Endothelial cell of umbilical vein (primary cell): ENCODE results near the gene DLEU7. TPM values are rescaled to one million over a fixed set of nuclear protein-coding genes. Genes with fewer than 3 reads are reported as not detected.

Experiments used
- BruUV-seq: library from RNA; stranded (reverse); fragments of 400-500 nt; replicated peaks from 2 replicates; lab custom pipeline; 2021; lab: Mats Ljungman, UMichigan
- CTCF ChIA-PET: fragments of 300-600, 350-600 bp; sonication (Branson Sonifier 250); formaldehyde crosslinking; loops from one replicate; lab custom pipeline; 2021; ENCODE audit warnings: antibody characterized with exemption, inconsistent platforms; lab: Charles Lee
- POLR2A ChIA-PET: fragments of 300-600, 350-600 bp; sonication (Branson Sonifier 250); formaldehyde crosslinking; loops from one replicate; lab custom pipeline; 2021; ENCODE audit warnings: antibody characterized with exemption, inconsistent platforms; lab: Charles Lee
- DNase-seq: peaks from one replicate; pipeline ENCODE4 v3.0.0-alpha.2; 2011; ENCODE audit warnings: low read depth, low spot score
- FAIRE-seq: peaks from 2 replicates; lab custom pipeline; 2011; peaks lifted over from hg19 to GRCh38; lab: Jason Lieb, UNC
- H2AFZ ChIP-seq: 2 replicates; pipeline ENCODE4 v1.6.0; 2012; ENCODE audit warnings: low read depth, low read length, control low read depth, inconsistent platforms
- H3K27ac ChIP-seq: 2 replicates; pipeline ENCODE4 v1.5.1; 2011; ENCODE audit warnings: low read depth, mild to moderate bottlenecking, control low read depth, low read length, moderate library complexity; ENCODE audit not compliant: insufficient read depth
- H3K27me3 ChIP-seq, 2 experiments: 2 replicates each; pipeline versions ENCODE4 v1.6.0 to v1.6.1; 2011; ENCODE audit warnings: low read length in 2 of 2, mixed read lengths in 1 of 2; ENCODE audit not compliant: control insufficient read depth in 2 of 2, insufficient read depth in 2 of 2
- H3K36me3 ChIP-seq, 2 experiments: 2 replicates in 1 of 2; 3 replicates in 1 of 2; pipeline ENCODE4 v1.5.1; 2011; ENCODE audit warnings: low read length in 2 of 2, mild to moderate bottlenecking in 1 of 2, moderate library complexity in 1 of 2; ENCODE audit not compliant: control insufficient read depth in 2 of 2, insufficient read depth in 2 of 2; ENCODE audit errors: extremely low read depth in 1 of 2
- H3K4me1 ChIP-seq: 3 replicates; pipeline ENCODE4 v1.5.1; 2011; ENCODE audit warnings: mild to moderate bottlenecking, low read length; ENCODE audit not compliant: control insufficient read depth, insufficient read depth; ENCODE audit errors: extremely low read depth
- H3K4me2 ChIP-seq: 2 replicates; pipeline ENCODE4 v1.6.1; 2011; ENCODE audit warnings: low read length, control low read depth, mixed read lengths; ENCODE audit not compliant: insufficient read depth
- H3K4me3 ChIP-seq, 3 experiments: fragments of 200-600 bp in 1 of 3; sonication (generic), shearing (Covaris generic) in 1 of 3; replicated peaks in 1 of 3; 2 replicates each; pipeline ENCODE4 v1.5.1; 2011 to 2016; ENCODE audit warnings: control low read depth in 3 of 3, low read length in 3 of 3, mild to moderate bottlenecking in 2 of 3, inconsistent platforms in 1 of 3, low read depth in 1 of 3, moderate library complexity in 1 of 3; ENCODE audit not compliant: insufficient read depth in 1 of 3
- H3K79me2 ChIP-seq: 2 replicates; pipeline ENCODE4 v1.6.0; 2012; ENCODE audit warnings: low read length, inconsistent platforms; ENCODE audit not compliant: control insufficient read depth, insufficient read depth
- H3K9ac ChIP-seq: replicated peaks from 2 replicates; pipeline ENCODE3; 2011; ENCODE audit warnings: low read length, control low read depth; ENCODE audit not compliant: insufficient read depth; ENCODE audit errors: extremely low read depth
- H3K9me1 ChIP-seq: replicated peaks from 3 replicates; pipeline ENCODE4 v1.6.0; 2011; ENCODE audit warnings: mild to moderate bottlenecking, low read length; ENCODE audit not compliant: control insufficient read depth, insufficient read depth; ENCODE audit errors: extremely low read depth
- H3K9me3 ChIP-seq: replicated peaks from 2 replicates; pipeline ENCODE4 v1.5.1; 2012; ENCODE audit warnings: low read length, inconsistent platforms; ENCODE audit not compliant: control insufficient read depth, insufficient read depth
- H4K20me1 ChIP-seq: replicated peaks from 2 replicates; pipeline ENCODE3; 2011; ENCODE audit warnings: mild to moderate bottlenecking, low read length; ENCODE audit not compliant: control insufficient read depth, insufficient read depth; ENCODE audit errors: extremely low read depth
- CTCF ChIP-seq, 2 donors: IDR thresholded peaks; 1 replicate in 1 of 2; 2 replicates in 1 of 2; pipeline ENCODE4 v1.5.1; 2011; ENCODE audit warnings: low read length in 2 of 2, mild to moderate bottlenecking in 2 of 2, moderate library complexity in 2 of 2, control low read depth in 1 of 2, inconsistent platforms in 1 of 2, low read depth in 1 of 2; ENCODE audit not compliant: insufficient read depth in 1 of 2; ENCODE audit errors: extremely low read depth in 1 of 2
- EZH2 ChIP-seq: IDR thresholded peaks from 2 replicates; pipeline ENCODE4 v1.6.1; 2012; ENCODE audit warnings: borderline replicate concordance, low read depth, mild to moderate bottlenecking, moderate library complexity, low read length, inconsistent platforms; ENCODE audit not compliant: severe bottlenecking
- FOS ChIP-seq: IDR thresholded peaks from 2 replicates; pipeline ENCODE4 v1.6.1; 2011; ENCODE audit warnings: mild to moderate bottlenecking, low read length, moderate library complexity, borderline replicate concordance; ENCODE audit not compliant: insufficient read depth
- GATA2 ChIP-seq: IDR thresholded peaks from 2 replicates; pipeline ENCODE4 v1.7.0; 2011; ENCODE audit warnings: low read depth, mild to moderate bottlenecking, moderate library complexity, mixed read lengths, low read length; ENCODE audit not compliant: insufficient read length, insufficient read depth
- JUN ChIP-seq: IDR thresholded peaks from 2 replicates; pipeline ENCODE4 v1.6.1; 2011; ENCODE audit warnings: borderline replicate concordance, low read depth; ENCODE audit not compliant: insufficient read length, insufficient read depth
- MAX ChIP-seq: IDR thresholded peaks from 2 replicates; pipeline ENCODE4 v1.6.1; 2011; ENCODE audit not compliant: insufficient read depth, insufficient read length
- MYC ChIP-seq: IDR thresholded peaks from one replicate; pipeline ENCODE4 v1.6.1; 2011; ENCODE audit warnings: mild to moderate bottlenecking, low read depth, low read length
- POLR2A ChIP-seq: IDR thresholded peaks from 2 replicates; pipeline ENCODE4 v1.6.1; 2012; ENCODE audit warnings: low read depth, mild to moderate bottlenecking, control low read depth, low read length
- POLR2AphosphoS5 ChIP-seq: IDR thresholded peaks from 2 replicates; pipeline ENCODE4 v1.6.1; 2012; ENCODE audit warnings: low read depth, mild to moderate bottlenecking, control low read depth, low read length, moderate library complexity; ENCODE audit not compliant: insufficient read depth
- dilution Hi-C: fragments of 300-500 bp; cut with MboI; formaldehyde crosslinking; loops from one replicate; pipeline ENCODE4 v1.15.0; 2019; ENCODE audit warnings: low sequenced_read_pairs; ENCODE audit not compliant: extremely low pct_ligation_motif_present
- intact Hi-C: fragments of 100-400 bp; cut with micrococcal nuclease; formaldehyde crosslinking; loops from one replicate; pipeline ENCODE4 v1.10.0; 2022
- polyA plus RNA-seq, 4 experiments: library from polyadenylated mRNA; depleted of rRNA in 3 of 4; stranded (reverse) in 3 of 4; unstranded in 1 of 4; fragments of >200 nt; gene quantifications; 2 replicates each; pipeline versions ENCODE4 v1.2.1 to v1.2.3, GENCODE V29; 2011 to 2012; ENCODE audit warnings: missing spikeins in 1 of 4
- total RNA-seq: library from RNA; stranded (reverse); gene quantifications from 2 replicates; pipeline ENCODE4 v1.2.3, GENCODE V29; 2021

The DLEU7 gene
- total and polyA plus RNA-seq, 2 donors (not counting 3 experiments of a cell fraction or from before 2014, with no cell fraction given) = not detected

- Histone ChIP-seq H3K9me3 (no peaks in the 10 kb centered on the region), H3K27me3 (peaks cover 24 to 39% of the 10 kb centered on the region in 2 experiments), H3K4me2 (no peak overlapping the region), H3K79me2 (no peaks in the 10 kb centered on the region), H3K36me3 (no peaks in the 10 kb centered on the region), H3K27ac (no peak overlapping the region), H4K20me1 (no peaks in the 10 kb centered on the region), H2AFZ (no peak overlapping the region), H3K9ac (no peak overlapping the region), H3K4me1 (no peaks in the 10 kb centered on the region), H3K4me3 (no peak overlapping the region), H3K9me1 (no peaks in the 10 kb centered on the region)
- no peak for TF ChIP-seq POLR2A
- TF ChIP-seq MYC = no peak
- TF ChIP-seq GATA2 = no peak
- TF ChIP-seq FOS = no peak
- TF ChIP-seq CTCF (IDR thresholded peaks at IDR 0.05; ENCODE audit: extremely low read depth in 1 of 2, insufficient read depth in 1 of 2, low read depth in 1 of 2, low read length in 2 of 2) = no peak
- TF ChIP-seq MAX = no peak
- no peak for TF ChIP-seq EZH2
- no peak for TF ChIP-seq POLR2AphosphoS5
- no peak for TF ChIP-seq JUN
- POLR2A ChIA-PET = no interaction called here
- BruUV-seq = no TSS peak
- CTCF ChIA-PET = interaction anchor here (1.2 kb wide), 1 partner anchor 12 kb away, joined by 4 read pairs; no protein-coding TSS in a partner anchor
- DNase-seq (no peak), FAIRE-seq (no peak)
- intact Hi-C loops (no loop called here), dilution Hi-C loops (no loop called here)
Observed at GRCh38 chr13:50842251-50842989, 1.1 kb downstream of the DLEU7 start.
